ENCODE data around the gene UQCRC2. TPM values are rescaled to one million over a fixed set of nuclear protein-coding genes. Genes with fewer than 3 reads are reported as not detected.

The UQCRC2 gene
- total and polyA plus RNA-seq, 2 donors (not counting 1 experiment from before 2014, with no cell fraction given), result 204 to 207 TPM

GRCh38 chr16:22006636-22007035, 53.5 kb downstream of the UQCRC2 start:
- Histone ChIP-seq H3K79me2 (ENCODE audit: control insufficient read depth, insufficient read depth, low read length) (peaks cover 29% of the 10 kb centered on the region), H4K20me1 (ENCODE audit: control insufficient read depth, extremely low read depth, insufficient read depth, low read length) (no peaks in the 10 kb centered on the region), H3K4me2 (ENCODE audit: extremely low read depth, insufficient read depth, low read length) (peak overlapping the region; percentile 90), H3K27me3 (ENCODE audit: control insufficient read depth, insufficient read depth, low read length) (no peaks in the 10 kb centered on the region), H3K9ac (ENCODE audit: insufficient read depth, low read length) (no peak overlapping the region), H3K36me3 (ENCODE audit: control insufficient read depth, insufficient read depth, low read length) (no peaks in the 10 kb centered on the region), H2AFZ (ENCODE audit: low read length) (no peak overlapping the region), H3K9me3 (ENCODE audit: control insufficient read depth, insufficient read depth, low read depth, low read length) (no peaks in the 10 kb centered on the region), H3K4me1 (ENCODE audit: control insufficient read depth, extremely low read depth, insufficient read depth, low read length) (peaks cover 3% of the 10 kb centered on the region), H3K4me3 (replicated peaks in 1 of 4; ENCODE audit: control extremely low read depth in 1 of 4, insufficient read depth in 1 of 4, low read depth in 3 of 4, low read length in 4 of 4) (peak overlapping the region in 1 of 4 experiments; percentile 73), H3K27ac (ENCODE audit: insufficient read depth, low read length) (no peak overlapping the region)
- TF ChIP-seq EZH2 (IDR thresholded peaks at IDR 0.05; ENCODE audit: low read length, missing control alignments) (no peak), CTCF (conservative IDR thresholded peaks at IDR 0.05 in 1 of 2, IDR thresholded peaks at IDR 0.05 in 1 of 2; ENCODE audit: low read depth in 1 of 2, low read length in 2 of 2) (no peak)
- no peak for DNase-seq (ENCODE audit: low read depth in 2 of 2)

DNA sequence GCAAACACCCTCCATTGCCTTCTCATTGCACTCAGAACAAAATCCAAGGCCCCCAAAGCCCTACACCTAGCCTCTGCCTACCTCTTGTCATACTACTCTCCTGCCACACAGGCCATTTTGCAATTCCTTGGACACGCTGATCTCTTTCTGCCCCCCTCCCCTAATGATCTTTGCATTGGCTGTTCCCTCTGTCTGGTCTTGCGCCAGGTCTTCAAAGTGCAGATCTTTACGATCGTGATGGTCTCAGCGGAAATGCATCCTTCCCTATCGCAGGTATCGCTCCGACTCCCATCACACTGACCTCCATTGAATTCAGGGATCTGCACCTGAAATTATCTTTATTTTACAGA, 54.0 kb downstream of the UQCRC2 start:
- H2AFZ ChIP-seq (ENCODE audit: low read length), result peak overlapping the region; percentile 70
- H3K4me3 ChIP-seq (replicated peaks in 1 of 4; ENCODE audit: control extremely low read depth in 1 of 4, insufficient read depth in 1 of 4, low read depth in 3 of 4, low read length in 4 of 4), result peak overlapping the region; percentile 73 to 95 (median 80)
- no peak for DNase-seq (ENCODE audit: low read depth in 2 of 2)
- peak overlapping the region; percentile 90 for H3K4me2 ChIP-seq (ENCODE audit: extremely low read depth, insufficient read depth, low read length)
- H3K4me1 ChIP-seq (ENCODE audit: control insufficient read depth, extremely low read depth, insufficient read depth, low read length), result peaks cover 3% of the 10 kb centered on the region
- TF ChIP-seq EZH2 (IDR thresholded peaks at IDR 0.05; ENCODE audit: low read length, missing control alignments), result no peak
- no peak for TF ChIP-seq CTCF (conservative IDR thresholded peaks at IDR 0.05 in 1 of 2, IDR thresholded peaks at IDR 0.05 in 1 of 2; ENCODE audit: low read depth in 1 of 2, low read length in 2 of 2)
- peak overlapping the region; percentile 73 for H3K9ac ChIP-seq (ENCODE audit: insufficient read depth, low read length)
- no peaks in the 10 kb centered on the region for H4K20me1 ChIP-seq (ENCODE audit: control insufficient read depth, extremely low read depth, insufficient read depth, low read length)
- no peaks in the 10 kb centered on the region for H3K27me3 ChIP-seq (ENCODE audit: control insufficient read depth, insufficient read depth, low read length)
- peak overlapping the region; percentile 54 for H3K27ac ChIP-seq (ENCODE audit: insufficient read depth, low read length)
- no peaks in the 10 kb centered on the region for H3K9me3 ChIP-seq (ENCODE audit: control insufficient read depth, insufficient read depth, low read depth, low read length)
- H3K79me2 ChIP-seq (ENCODE audit: control insufficient read depth, insufficient read depth, low read length), result peaks cover 34% of the 10 kb centered on the region
- H3K36me3 ChIP-seq (ENCODE audit: control insufficient read depth, insufficient read depth, low read length), result no peaks in the 10 kb centered on the region

DNA sequence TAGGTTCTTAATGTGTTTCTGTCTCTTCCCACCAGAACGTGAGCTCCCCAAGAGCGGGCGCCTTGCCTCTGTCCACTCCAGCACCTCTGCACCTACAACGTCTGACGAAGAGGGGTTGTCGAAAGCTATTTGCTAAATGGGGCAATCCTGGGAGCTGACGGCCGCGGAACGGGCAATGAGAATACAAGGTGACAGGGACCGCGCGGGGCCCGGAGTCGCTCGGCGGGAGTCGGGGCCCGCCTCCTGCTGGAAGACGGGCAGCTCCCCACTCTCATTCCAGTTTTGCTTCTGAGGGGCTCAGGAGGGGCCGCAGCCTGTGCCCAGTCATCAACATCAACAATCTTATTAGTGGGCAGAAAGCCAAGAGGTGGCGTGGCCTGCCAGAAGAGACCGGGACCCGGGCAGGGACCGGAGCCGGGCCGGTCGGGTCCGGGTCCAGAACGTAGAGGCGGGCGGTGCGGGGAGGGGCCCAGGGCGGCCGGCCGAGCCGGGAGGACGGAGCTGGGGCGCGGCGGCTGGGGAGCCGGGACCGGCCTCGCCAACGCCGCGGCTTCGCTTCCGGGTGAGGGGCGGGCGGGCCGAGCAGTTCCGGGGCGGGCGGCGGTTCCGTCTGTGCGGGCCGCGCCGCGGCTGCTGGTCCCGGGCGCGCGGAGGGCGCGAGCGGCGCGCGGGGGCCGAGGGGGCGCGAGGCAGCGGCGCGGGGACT, 54.5 kb downstream of the UQCRC2 start, which contains the start of gene MOSMO:
Gene MOSMO (plus strand): TSS at position 603 of the 706 bp plus-strand sequence. CDS start 191 bp downstream, outside the sequence.
- DNase-seq (ENCODE audit: low read depth in 2 of 2), result peak; percentile 67
- Histone ChIP-seq H3K9me3 (ENCODE audit: control insufficient read depth, insufficient read depth, low read depth, low read length) (no peaks in the 10 kb centered on the region), H3K4me1 (ENCODE audit: control insufficient read depth, extremely low read depth, insufficient read depth, low read length) (peaks cover 3% of the 10 kb centered on the region), H4K20me1 (ENCODE audit: control insufficient read depth, extremely low read depth, insufficient read depth, low read length) (peaks cover under 1% of the 10 kb centered on the region), H3K4me2 (ENCODE audit: extremely low read depth, insufficient read depth, low read length) (peak within 1 kb of the TSS; percentile 90), H3K27ac (ENCODE audit: insufficient read depth, low read length) (peak within 1 kb of the TSS; percentile 78), H3K79me2 (ENCODE audit: control insufficient read depth, insufficient read depth, low read length) (peaks cover 38% of the 10 kb centered on the region), H3K9ac (ENCODE audit: insufficient read depth, low read length) (peak within 1 kb of the TSS; percentile 79), H3K4me3 (replicated peaks in 1 of 4; ENCODE audit: control extremely low read depth in 1 of 4, insufficient read depth in 1 of 4, low read depth in 3 of 4, low read length in 4 of 4) (peak within 1 kb of the TSS; percentile 77 to 95 (median 86)), H3K36me3 (ENCODE audit: control insufficient read depth, insufficient read depth, low read length) (no peaks in the 10 kb centered on the region), H3K27me3 (ENCODE audit: control insufficient read depth, insufficient read depth, low read length) (no peaks in the 10 kb centered on the region), H2AFZ (ENCODE audit: low read length) (peak within 1 kb of the TSS; percentile 70)
- TF ChIP-seq EZH2 (IDR thresholded peaks at IDR 0.05; ENCODE audit: low read length, missing control alignments) (no peak), CTCF (conservative IDR thresholded peaks at IDR 0.05 in 1 of 2, IDR thresholded peaks at IDR 0.05 in 1 of 2; ENCODE audit: low read depth in 1 of 2, low read length in 2 of 2) (no peak)
